Uterus (tissue), 2 donors: ENCODE data around the gene RRBP1.

Experiments used
- POLR2A ChIP-seq, 2 donors: fragments of 450-650 bp; IDR thresholded peaks; one replicate each; pipeline ENCODE4 v1.6.1; 2016; ENCODE audit warnings: antibody characterized with exemption in 2 of 2, mild to moderate bottlenecking in 1 of 2, moderate library complexity in 1 of 2
- TF ChIP-seq, protein P1 (sequence below), 4 experiments: fragments of 200-600 bp in 2 of 4; fragments of 450-650 bp in 2 of 4; sonication (generic) in 2 of 4; IDR thresholded peaks; one replicate each; pipeline ENCODE4 v1.5.1; 2016 to 2019; ENCODE audit warnings: antibody characterized with exemption in 4 of 4, mild to moderate bottlenecking in 2 of 4, moderate library complexity in 1 of 4

DNA sequence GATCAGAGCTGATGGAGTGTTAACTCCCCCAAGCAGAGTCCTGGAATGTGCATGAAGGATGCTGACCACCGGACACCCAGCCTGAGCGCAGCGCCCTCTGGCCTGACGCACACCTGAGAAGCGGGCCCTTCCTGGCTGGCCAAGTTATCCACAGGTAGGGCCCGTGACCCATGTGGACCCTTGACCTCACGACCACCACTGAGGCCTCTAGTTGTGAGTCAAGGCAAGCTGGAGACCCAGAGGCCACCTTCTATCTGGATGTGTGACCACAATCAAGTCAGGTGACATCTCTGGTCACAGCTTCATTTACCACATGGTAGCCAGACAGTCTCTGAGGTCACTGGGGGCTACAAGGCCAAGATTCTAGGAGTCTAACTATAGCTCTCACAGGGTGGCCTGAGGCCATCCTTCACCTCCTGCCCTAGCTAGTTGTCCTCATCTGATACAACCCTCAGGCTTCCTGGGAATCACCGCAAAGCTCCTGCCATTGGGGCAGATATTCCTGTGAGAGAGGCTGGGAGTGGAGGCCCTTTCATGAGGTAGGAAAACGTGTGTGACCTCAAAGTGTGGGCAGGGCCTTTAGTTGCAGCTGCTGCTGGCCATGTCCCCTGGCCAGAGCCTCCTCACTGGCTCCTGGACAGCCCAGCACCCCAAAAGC lies 59.1 kb downstream of the RRBP1 start:
- TF ChIP-seq, protein P1, sequence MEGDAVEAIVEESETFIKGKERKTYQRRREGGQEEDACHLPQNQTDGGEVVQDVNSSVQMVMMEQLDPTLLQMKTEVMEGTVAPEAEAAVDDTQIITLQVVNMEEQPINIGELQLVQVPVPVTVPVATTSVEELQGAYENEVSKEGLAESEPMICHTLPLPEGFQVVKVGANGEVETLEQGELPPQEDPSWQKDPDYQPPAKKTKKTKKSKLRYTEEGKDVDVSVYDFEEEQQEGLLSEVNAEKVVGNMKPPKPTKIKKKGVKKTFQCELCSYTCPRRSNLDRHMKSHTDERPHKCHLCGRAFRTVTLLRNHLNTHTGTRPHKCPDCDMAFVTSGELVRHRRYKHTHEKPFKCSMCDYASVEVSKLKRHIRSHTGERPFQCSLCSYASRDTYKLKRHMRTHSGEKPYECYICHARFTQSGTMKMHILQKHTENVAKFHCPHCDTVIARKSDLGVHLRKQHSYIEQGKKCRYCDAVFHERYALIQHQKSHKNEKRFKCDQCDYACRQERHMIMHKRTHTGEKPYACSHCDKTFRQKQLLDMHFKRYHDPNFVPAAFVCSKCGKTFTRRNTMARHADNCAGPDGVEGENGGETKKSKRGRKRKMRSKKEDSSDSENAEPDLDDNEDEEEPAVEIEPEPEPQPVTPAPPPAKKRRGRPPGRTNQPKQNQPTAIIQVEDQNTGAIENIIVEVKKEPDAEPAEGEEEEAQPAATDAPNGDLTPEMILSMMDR (IDR thresholded peaks at IDR 0.05), result no peak
- no peak for TF ChIP-seq POLR2A (IDR thresholded peaks at IDR 0.05)
